Measurements from ENCODE around the gene GPC4. TPM values are rescaled to one million over a fixed set of nuclear protein-coding genes. Genes with fewer than 3 reads are reported as not detected.

The GPC4 gene
- total and polyA plus RNA-seq, 2 experiments from 2014 or later: 124 to 183 TPM

DNA sequence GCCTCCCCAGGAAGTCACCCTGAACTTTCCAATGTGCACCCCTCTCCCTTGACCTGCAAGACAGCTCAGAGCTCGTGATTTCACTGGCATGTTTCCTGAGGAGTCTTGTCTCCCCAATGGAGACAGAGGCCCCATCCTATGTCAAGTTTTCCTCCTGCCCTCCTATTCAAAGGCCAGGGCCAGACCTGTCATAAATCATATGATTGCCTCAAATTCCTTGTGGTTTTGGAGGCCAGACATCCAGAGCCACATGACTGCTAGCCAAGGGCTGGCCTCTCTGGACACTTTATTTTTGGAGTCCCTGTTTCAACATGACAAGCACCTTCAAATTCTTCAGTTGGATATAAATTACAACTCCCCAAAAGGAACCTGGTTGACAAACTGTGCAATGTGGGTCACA lies 121.2 kb downstream of the GPC4 start:
- H3K27me3 Mint-ChIP-seq (ENCODE audit: insufficient read depth, low read depth, poor library complexity): peaks cover 8% of the 10 kb centered on the region
- no peak for DNase-seq (ENCODE audit: low spot score)
- peaks cover 22% of the 10 kb centered on the region for H3K36me3 Mint-ChIP-seq (ENCODE audit: low read depth)
- H3F3A ChIP-seq (replicated peaks; ENCODE audit: low read depth): 0 out of 2 replicates have a peak, but pooled peaks cover 9% of the 10 kb centered on the region
- no peaks in the 10 kb centered on the region for H3K9me2 ChIP-seq (ENCODE audit: insufficient read depth)
- TF ChIP-seq JUNB (IDR thresholded peaks at IDR 0.05; ENCODE audit: unreplicated experiment) (no peak), EZH2 (IDR thresholded peaks at IDR 0.05; ENCODE audit: low read depth, unreplicated experiment) (no peak), POLR2AphosphoS5 (IDR thresholded peaks at IDR 0.05; ENCODE audit: low read depth) (no peak), EZH2phosphoT487 (IDR thresholded peaks at IDR 0.05; ENCODE audit: unreplicated experiment) (no peak), CREB1 (CRISPR knock-in tag; IDR thresholded peaks at IDR 0.05; ENCODE audit: low read depth) (no peak), NANOG (IDR thresholded peaks at IDR 0.05; ENCODE audit: borderline replicate concordance) (no peak), ZNF114 (CRISPR knock-in tag; IDR thresholded peaks at IDR 0.05) (no peak), STAT1 (IDR thresholded peaks at IDR 0.05; ENCODE audit: unreplicated experiment) (no peak), ZNF331 (CRISPR knock-in tag; IDR thresholded peaks at IDR 0.05; ENCODE audit: low read depth) (no peak)
- TF ChIP-seq, protein P1, sequence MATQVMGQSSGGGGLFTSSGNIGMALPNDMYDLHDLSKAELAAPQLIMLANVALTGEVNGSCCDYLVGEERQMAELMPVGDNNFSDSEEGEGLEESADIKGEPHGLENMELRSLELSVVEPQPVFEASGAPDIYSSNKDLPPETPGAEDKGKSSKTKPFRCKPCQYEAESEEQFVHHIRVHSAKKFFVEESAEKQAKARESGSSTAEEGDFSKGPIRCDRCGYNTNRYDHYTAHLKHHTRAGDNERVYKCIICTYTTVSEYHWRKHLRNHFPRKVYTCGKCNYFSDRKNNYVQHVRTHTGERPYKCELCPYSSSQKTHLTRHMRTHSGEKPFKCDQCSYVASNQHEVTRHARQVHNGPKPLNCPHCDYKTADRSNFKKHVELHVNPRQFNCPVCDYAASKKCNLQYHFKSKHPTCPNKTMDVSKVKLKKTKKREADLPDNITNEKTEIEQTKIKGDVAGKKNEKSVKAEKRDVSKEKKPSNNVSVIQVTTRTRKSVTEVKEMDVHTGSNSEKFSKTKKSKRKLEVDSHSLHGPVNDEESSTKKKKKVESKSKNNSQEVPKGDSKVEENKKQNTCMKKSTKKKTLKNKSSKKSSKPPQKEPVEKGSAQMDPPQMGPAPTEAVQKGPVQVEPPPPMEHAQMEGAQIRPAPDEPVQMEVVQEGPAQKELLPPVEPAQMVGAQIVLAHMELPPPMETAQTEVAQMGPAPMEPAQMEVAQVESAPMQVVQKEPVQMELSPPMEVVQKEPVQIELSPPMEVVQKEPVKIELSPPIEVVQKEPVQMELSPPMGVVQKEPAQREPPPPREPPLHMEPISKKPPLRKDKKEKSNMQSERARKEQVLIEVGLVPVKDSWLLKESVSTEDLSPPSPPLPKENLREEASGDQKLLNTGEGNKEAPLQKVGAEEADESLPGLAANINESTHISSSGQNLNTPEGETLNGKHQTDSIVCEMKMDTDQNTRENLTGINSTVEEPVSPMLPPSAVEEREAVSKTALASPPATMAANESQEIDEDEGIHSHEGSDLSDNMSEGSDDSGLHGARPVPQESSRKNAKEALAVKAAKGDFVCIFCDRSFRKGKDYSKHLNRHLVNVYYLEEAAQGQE (IDR thresholded peaks at IDR 0.05; ENCODE audit: unreplicated experiment): no peak
- TF ChIP-seq, protein P2, sequence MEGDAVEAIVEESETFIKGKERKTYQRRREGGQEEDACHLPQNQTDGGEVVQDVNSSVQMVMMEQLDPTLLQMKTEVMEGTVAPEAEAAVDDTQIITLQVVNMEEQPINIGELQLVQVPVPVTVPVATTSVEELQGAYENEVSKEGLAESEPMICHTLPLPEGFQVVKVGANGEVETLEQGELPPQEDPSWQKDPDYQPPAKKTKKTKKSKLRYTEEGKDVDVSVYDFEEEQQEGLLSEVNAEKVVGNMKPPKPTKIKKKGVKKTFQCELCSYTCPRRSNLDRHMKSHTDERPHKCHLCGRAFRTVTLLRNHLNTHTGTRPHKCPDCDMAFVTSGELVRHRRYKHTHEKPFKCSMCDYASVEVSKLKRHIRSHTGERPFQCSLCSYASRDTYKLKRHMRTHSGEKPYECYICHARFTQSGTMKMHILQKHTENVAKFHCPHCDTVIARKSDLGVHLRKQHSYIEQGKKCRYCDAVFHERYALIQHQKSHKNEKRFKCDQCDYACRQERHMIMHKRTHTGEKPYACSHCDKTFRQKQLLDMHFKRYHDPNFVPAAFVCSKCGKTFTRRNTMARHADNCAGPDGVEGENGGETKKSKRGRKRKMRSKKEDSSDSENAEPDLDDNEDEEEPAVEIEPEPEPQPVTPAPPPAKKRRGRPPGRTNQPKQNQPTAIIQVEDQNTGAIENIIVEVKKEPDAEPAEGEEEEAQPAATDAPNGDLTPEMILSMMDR (conservative IDR thresholded peaks at IDR 0.05; ENCODE audit: low read depth in 2 of 2): no peak
- TF ChIP-seq, protein P3, sequence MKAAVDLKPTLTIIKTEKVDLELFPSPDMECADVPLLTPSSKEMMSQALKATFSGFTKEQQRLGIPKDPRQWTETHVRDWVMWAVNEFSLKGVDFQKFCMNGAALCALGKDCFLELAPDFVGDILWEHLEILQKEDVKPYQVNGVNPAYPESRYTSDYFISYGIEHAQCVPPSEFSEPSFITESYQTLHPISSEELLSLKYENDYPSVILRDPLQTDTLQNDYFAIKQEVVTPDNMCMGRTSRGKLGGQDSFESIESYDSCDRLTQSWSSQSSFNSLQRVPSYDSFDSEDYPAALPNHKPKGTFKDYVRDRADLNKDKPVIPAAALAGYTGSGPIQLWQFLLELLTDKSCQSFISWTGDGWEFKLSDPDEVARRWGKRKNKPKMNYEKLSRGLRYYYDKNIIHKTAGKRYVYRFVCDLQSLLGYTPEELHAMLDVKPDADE (IDR thresholded peaks at IDR 0.05): no peak
- TF ChIP-seq, protein P4, sequence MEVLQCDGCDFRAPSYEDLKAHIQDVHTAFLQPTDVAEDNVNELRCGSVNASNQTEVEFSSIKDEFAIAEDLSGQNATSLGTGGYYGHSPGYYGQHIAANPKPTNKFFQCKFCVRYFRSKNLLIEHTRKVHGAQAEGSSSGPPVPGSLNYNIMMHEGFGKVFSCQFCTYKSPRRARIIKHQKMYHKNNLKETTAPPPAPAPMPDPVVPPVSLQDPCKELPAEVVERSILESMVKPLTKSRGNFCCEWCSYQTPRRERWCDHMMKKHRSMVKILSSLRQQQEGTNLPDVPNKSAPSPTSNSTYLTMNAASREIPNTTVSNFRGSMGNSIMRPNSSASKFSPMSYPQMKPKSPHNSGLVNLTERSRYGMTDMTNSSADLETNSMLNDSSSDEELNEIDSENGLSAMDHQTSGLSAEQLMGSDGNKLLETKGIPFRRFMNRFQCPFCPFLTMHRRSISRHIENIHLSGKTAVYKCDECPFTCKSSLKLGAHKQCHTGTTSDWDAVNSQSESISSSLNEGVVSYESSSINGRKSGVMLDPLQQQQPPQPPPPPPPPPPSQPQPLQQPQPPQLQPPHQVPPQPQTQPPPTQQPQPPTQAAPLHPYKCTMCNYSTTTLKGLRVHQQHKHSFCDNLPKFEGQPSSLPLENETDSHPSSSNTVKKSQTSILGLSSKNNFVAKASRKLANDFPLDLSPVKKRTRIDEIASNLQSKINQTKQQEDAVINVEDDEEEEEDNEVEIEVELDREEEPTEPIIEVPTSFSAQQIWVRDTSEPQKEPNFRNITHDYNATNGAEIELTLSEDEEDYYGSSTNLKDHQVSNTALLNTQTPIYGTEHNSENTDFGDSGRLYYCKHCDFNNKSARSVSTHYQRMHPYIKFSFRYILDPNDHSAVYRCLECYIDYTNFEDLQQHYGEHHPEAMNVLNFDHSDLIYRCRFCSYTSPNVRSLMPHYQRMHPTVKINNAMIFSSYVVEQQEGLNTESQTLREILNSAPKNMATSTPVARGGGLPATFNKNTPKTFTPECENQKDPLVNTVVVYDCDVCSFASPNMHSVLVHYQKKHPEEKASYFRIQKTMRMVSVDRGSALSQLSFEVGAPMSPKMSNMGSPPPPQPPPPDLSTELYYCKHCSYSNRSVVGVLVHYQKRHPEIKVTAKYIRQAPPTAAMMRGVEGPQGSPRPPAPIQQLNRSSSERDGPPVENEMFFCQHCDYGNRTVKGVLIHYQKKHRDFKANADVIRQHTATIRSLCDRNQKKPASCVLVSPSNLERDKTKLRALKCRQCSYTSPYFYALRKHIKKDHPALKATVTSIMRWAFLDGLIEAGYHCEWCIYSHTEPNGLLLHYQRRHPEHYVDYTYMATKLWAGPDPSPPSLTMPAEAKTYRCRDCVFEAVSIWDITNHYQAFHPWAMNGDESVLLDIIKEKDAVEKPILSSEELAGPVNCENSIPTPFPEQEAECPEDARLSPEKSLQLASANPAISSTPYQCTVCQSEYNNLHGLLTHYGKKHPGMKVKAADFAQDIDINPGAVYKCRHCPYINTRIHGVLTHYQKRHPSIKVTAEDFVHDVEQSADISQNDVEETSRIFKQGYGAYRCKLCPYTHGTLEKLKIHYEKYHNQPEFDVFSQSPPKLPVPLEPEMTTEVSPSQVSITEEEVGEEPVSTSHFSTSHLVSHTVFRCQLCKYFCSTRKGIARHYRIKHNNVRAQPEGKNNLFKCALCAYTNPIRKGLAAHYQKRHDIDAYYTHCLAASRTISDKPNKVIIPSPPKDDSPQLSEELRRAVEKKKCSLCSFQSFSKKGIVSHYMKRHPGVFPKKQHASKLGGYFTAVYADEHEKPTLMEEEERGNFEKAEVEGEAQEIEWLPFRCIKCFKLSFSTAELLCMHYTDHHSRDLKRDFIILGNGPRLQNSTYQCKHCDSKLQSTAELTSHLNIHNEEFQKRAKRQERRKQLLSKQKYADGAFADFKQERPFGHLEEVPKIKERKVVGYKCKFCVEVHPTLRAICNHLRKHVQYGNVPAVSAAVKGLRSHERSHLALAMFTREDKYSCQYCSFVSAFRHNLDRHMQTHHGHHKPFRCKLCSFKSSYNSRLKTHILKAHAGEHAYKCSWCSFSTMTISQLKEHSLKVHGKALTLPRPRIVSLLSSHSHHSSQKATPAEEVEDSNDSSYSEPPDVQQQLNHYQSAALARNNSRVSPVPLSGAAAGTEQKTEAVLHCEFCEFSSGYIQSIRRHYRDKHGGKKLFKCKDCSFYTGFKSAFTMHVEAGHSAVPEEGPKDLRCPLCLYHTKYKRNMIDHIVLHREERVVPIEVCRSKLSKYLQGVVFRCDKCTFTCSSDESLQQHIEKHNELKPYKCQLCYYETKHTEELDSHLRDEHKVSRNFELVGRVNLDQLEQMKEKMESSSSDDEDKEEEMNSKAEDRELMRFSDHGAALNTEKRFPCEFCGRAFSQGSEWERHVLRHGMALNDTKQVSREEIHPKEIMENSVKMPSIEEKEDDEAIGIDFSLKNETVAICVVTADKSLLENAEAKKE (CRISPR knock-in tag; IDR thresholded peaks at IDR 0.05): no peak
- no peaks in the 10 kb centered on the region for H3K4me1 Mint-ChIP-seq
- H3K27ac Mint-ChIP-seq: no peak overlapping the region
- no peak overlapping the region for H3K4me3 Mint-ChIP-seq
- H3K4me3 ChIP-seq: no peak overlapping the region
- H3K27ac ChIP-seq (ENCODE audit: low read depth): no peak overlapping the region
- H3K9me3 Mint-ChIP-seq: no peaks in the 10 kb centered on the region
- H4K20me1 ChIP-seq (replicated peaks; ENCODE audit: insufficient read depth): no peaks in the 10 kb centered on the region
- no peaks in the 10 kb centered on the region for H3K27me3 ChIP-seq (ENCODE audit: insufficient read depth)
- H3K4me1 ChIP-seq (ENCODE audit: insufficient read depth): no peaks in the 10 kb centered on the region
- no peak overlapping the region for H2AFZ ChIP-seq
- no peak overlapping the region for H3K4me2 ChIP-seq
- H3K79me2 ChIP-seq (replicated peaks; ENCODE audit: insufficient read depth): no peaks in the 10 kb centered on the region
- H3K36me3 ChIP-seq (ENCODE audit: insufficient read depth): peaks cover 19% of the 10 kb centered on the region; the same call in 1 of the 2 replicates
- ATAC-seq: no peak

Measured in GM23338 (cell line).